ENCODE measurements around the gene TTC9B.
A peak's percentile ranks its signal among the peaks of the same experiment; 100 is the strongest.
"Not testable (repeated sequence)": the region's sequence is repeated elsewhere in the genome, so short reads cannot be mapped to it uniquely, and the experiment has no call there.

Gene TTC9B

GRCh38 chr19:40232479-40232878, 14.3 kb upstream of the TTC9B start:
- no peak for DNase-seq

DNA sequence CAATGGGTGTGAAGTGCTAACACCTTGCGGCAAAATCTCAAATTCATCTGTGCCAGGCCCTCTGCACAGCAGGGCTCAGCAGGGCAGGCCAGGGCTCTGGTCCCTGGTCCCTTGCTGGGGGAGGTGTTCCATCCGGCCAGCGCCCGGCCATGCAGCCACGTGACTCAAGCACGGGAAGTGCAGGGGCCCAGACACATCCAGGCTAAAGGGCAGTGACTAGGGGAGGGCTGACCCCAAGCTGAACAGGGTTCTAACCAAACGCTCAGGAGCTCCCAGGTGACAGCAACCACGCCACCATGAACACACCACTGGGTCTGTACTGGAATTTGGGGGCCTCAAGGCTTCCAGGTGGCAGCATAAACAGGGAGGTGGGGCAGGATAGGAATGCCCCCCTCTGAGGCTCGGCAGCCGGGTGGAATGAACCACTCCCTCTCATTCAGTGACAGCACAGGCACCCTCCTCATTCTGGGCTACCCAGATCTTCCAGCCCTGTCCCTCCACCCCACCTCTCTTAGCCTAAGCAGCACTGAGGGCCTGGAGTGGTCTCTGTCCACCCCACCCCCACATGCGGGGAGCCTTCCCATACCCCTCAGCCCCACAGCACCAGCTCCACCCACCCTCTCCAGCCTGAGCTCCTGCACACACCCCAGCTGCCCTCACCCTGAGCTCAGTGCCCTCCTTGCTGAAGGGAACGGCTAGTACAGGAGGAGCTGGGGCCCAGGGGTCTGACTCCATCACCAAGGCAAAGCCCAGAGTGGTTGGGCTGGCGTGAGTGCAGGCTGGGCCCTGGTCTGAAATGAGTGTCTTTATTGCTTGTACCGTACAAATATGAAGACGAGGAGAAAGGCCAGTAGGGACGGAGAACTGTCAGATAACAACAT, 13.6 kb upstream of the TTC9B start:
- no peak for DNase-seq

- DNase-seq: no peak
Measured at GRCh38 chr19:40231057-40231456, 12.9 kb upstream of the TTC9B start.

DNA sequence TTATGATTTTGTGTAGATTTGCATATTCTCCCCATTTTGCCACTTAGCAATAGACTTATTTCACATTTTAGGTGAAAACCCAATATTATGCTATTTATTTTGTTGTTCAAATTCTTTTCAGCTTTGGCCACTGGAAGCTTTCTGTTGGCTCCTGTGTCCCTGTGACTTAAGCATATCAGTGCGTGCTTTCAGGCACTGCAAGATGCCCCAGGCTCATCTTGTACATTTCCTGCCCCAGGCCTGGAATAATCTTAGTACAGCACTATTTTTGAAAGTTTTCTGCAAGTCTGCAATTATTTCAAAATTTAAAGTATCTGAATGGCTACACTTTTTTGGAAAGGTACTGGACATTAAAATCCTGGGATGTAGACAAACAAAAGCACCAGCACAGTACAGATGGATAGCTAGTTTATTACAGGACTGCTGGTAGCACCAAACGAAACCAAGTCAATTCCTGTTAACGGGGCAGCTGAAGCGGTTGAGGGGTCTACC, 11.8 kb upstream of the TTC9B start:
- DNase-seq: no peak

GRCh38 chr19:40229484-40229883, 11.3 kb upstream of the TTC9B start:
- no peak for DNase-seq

GRCh38 chr19:40228863-40229262, 10.7 kb upstream of the TTC9B start:
- no peak for DNase-seq

- no peak for DNase-seq
Measured at GRCh38 chr19:40228346-40228745, 10.2 kb upstream of the TTC9B start.

GRCh38 chr19:40225440-40226305, 7.5 kb upstream of the TTC9B start:
- DNase-seq: no peak

GRCh38 chr19:40224342-40225150, 6.4 kb upstream of the TTC9B start:
- DNase-seq: no peak

- peak; percentile 77 for DNase-seq
Measured at GRCh38 chr19:40223135-40223822, 5.1 kb upstream of the TTC9B start.

DNA sequence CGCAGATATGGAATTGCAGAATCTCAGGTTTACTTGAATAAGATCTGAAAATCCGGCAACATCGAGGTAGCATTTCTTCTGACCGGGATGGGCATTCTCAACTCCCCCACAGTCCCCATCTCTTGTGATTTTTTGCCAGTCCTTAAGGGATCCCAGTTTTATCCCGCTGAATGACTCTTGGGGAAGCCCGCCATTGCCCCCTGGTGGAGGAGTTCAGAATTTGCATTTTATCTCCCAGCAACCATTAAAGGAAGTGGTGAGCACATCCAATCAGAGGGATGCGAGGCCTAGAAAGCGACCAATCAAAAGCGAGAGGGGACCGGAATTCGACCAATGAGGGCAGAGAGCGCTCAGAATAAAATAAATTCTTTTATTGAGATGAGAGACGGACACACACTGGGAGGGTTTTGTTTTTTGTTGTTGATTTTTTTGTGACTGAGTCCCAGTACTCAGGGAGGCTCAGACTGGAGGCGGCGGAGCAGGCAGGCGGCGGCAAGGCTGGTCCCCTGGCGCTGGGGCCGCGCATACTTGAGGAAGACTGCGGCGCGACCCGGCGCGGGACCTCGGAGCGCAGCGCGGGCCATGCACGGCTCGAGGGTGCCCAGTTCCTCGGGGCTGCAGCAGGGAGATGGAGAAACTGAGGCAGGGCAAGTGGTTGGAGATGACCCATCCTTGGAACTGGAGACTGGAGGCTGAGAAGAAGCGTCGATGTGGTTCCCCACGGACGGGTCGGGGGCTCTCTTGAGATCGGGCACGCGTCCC, 3.9 kb upstream of the TTC9B start:
- peak; percentile 86 for DNase-seq

DNA sequence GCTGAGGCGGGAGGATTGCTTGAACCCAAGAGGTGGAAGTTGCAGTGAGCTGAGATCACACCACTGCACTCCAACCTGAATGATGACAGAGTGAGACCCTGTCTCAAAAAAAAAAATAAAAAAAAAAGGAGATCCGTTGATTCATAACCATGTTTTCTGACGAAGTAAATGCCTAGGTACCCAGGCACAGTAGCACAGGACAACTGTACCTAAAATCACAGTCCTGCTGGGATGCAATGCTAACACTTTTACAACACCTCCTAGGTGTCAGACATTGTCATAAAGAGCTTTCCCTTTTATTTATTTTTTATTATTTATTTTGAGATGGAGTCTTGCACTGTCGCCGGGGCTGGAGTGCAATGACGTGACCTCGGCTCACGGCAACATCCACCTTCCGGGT, 2.5 kb upstream of the TTC9B start:
- DNase-seq: no peak

GRCh38 chr19:40219721-40220276, 1.6 kb upstream of the TTC9B start:
- DNase-seq: no peak

DNA sequence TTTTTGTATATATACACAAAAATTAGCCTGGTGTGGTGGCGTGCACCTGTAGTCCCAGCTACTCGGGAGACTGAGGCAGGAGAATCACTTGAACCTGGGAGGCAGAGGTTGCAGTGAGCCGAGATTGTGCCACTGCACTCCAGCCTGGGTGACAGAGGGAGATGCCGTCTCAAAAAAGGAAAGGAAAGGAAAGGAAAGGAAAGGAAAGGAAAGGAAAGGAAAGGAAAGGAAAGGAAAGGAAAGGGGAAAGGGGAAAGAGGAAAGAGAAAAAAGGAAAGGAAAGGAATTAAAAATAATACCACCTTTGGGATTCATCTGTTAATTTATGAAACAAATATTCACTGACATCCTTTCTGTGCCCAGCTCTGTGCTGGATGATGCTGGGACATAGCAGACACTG, 845 bp upstream of the TTC9B start:
- not testable (repeated sequence) for DNase-seq

GRCh38 chr19:40217027-40217810, 965 bp downstream of the TTC9B start:
- DNase-seq: no peak

GRCh38 chr19:40216777-40217026, 1.5 kb downstream of the TTC9B start:
- DNase-seq: no peak

GRCh38 chr19:40216013-40216776, 2.0 kb downstream of the TTC9B start:
- DNase-seq: no peak

- no peak for DNase-seq
Measured at GRCh38 chr19:40214936-40215335, 3.2 kb downstream of the TTC9B start.

- DNase-seq: no peak
Measured at GRCh38 chr19:40213882-40214570, 4.2 kb downstream of the TTC9B start.
